A673 (cell line): ENCODE results near the gene EXOC4.

Experiments used
- CTCF ChIP-seq: fragments of 300-800, 200-600 bp; sonication (generic); conservative IDR thresholded peaks from 2 replicates; pipeline ENCODE4 v1.5.1; 2017; ENCODE audit warnings: low read depth, mild to moderate bottlenecking, antibody characterized with exemption, low read length, moderate library complexity, mixed read lengths
- EZH2 ChIP-seq: fragments of 200-600 bp; sonication (generic); IDR thresholded peaks from 2 replicates; pipeline ENCODE4 v1.6.1; 2017; ENCODE audit warnings: borderline replicate concordance, low read depth, mild to moderate bottlenecking, mixed read lengths, antibody characterized with exemption, low read length; ENCODE audit not compliant: poor library complexity, severe bottlenecking

GRCh38 chr7:133606991-133607390, 354.1 kb downstream of the EXOC4 start:
- TF ChIP-seq CTCF = no peak
- TF ChIP-seq EZH2 = no peak
